Right renal pelvis (tissue), 4 donors: ENCODE data around the gene PCDH12. TPM values are rescaled to one million over a fixed set of nuclear protein-coding genes. Genes with fewer than 3 reads are reported as not detected.
A peak's percentile ranks its signal among the peaks of the same experiment; 100 is the strongest.
"Not testable (repeated sequence)": the region's sequence is repeated elsewhere in the genome, so short reads cannot be mapped to it uniquely, and the experiment has no call there.

Source experiments
- DNase-seq, 4 donors: peaks; one replicate each; pipeline ENCODE4 v3.0.0-alpha.2; 2013; ENCODE audit warnings: low read depth in 4 of 4, low spot score in 3 of 4, missing footprints in 1 of 4
- polyA plus RNA-seq, 4 donors: library from polyadenylated mRNA; unstranded; fragments of 120-200 nt; gene quantifications; one replicate each; pipeline ENCODE4 v1.2.1, GENCODE V29; 2013; ENCODE audit not compliant: insufficient read length in 4 of 4

Gene PCDH12
- polyA plus RNA-seq, 4 donors = 15.6 to 17.3 (median 16.7) TPM

DNA sequence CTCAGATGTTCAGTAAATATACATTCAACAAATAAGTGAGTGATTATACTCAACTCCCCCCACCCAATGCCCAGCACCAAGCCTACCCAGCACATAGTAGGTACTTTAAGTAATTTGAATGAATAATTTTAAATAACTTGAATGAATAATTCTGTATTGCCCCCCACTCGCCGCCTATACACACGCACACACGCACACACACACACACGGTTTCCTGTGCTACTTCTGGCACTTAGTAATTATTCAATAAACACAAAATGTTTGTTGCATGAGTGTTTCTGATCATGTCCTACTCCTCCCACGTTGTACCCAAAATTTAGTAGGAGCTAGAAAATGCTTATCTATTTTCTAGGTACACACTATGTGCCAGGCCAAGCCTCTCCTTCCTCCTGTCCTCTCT is 16.2 kb downstream of the PCDH12 start:
- DNase-seq = no peak

DNA sequence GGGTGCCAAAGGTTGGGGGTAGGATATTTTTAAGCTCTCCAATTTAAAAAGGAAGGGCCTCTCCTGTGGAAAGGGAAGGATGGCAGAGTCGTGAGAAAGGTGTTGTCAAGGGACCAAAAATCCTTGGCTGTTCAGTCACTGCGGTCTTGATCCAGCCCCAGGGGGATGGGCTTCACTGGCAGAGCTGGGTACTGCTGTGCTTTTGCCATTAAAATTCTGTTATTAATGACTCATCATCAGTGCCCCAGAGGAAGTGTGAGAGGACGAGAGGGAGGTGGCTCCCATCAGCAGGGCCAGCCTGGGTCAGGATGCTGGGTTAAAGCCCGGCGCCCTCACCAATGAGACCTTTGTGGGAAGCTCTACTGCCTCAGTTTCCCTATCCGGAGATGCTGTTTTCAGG is 16.7 kb downstream of the PCDH12 start:
- no peak for DNase-seq

DNA sequence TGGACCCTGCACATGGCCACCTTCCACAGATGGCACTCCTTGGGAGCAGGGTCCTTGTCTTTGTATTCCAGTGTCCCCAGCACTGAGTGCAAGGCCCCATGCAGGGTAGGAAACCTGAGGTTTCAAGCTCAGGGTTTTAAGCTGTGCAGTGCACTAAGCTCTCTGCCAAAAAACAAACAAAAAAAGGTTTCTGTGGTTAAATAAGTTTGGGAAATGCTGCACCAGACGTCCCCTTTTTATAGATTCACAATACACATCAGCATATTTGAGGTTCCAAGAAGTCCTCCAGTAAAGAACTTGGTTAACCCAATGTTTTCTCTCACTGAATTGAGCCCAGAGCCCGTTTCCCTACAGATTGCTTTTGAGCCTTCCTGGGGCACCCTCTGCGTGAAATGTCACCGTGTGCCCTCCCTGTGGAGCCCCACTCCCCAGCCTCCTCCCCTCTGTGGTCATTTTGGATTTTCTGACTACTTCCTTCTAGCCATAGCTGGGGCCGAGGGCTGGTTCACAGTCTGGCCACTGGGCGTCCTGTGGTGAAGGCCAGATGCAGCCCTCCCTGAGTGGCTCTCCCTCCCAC is 17.2 kb downstream of the PCDH12 start:
- DNase-seq = no peak

DNA sequence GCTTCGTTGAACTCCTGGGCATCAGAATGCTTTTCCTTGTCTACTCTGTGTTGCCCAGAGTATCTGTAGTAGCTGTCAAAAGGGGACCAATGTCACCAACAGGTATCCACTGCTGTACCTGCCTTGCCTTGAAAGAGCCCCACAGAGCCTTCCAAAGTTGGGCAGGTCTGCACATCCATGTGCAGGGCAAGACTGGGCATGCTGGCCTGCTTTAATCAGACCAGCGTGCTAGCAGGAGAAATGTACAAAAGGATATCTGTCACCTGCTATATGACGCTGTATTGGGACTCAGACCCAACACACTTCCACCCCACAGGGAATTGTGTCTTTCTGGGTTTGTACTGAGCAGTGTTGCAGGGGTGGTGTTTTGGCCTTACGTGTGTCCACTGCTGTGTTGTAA is 22.5 kb downstream of the PCDH12 start:
- no peak for DNase-seq

DNA sequence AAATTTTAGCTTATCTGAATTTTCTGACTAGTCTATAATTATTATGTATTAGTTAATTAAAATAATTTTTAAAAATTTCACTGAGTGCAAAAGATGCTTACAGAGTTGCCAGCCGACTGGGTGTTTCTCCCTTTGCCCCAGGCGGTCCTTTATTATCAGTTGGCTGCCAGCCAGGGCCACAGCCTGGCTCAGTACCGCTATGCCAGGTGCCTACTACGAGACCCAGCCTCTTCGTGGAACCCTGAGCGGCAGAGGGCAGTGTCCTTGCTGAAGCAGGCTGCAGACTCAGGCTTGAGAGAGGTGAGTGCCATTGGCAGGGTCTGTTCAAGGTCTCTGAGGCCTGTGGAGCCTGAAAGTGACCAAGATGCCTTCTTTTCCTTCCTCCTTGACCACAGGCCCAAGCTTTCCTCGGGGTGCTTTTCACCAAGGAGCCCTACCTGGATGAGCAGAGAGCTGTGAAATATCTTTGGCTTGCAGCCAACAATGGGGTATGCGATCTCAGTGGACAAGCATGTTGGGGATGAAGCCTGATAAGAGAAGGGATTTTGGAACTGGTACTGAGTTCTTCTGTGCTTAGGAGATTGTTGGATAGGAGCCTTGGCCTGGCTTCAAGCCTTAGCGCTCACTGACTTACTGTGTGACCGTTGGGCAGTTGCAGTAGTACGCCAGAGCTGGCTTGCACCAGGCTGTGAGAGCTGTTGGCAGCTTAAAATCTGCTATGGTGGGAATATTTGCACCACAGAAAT is 23.7 kb downstream of the PCDH12 start:
- no peak for DNase-seq

DNA sequence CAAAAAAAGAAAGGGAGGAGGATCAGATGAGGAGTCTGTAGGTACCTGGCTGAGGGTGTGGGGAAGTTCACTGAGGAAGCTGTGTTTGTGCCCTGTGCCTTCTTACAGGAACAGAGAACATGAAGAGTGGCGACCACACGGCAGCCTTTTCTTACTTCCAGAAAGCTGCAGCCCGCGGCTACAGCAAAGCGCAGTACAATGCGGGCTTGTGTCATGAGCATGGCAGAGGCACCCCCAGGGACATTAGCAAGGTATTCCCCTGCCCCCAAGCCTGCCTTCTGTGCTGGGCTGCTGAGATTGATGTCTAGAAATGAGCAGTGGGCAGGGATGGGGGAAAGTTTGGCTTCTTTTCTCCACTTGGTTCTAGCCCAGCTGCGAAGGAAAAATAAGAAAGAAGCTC is 24.9 kb downstream of the PCDH12 start:
- no peak for DNase-seq

DNA sequence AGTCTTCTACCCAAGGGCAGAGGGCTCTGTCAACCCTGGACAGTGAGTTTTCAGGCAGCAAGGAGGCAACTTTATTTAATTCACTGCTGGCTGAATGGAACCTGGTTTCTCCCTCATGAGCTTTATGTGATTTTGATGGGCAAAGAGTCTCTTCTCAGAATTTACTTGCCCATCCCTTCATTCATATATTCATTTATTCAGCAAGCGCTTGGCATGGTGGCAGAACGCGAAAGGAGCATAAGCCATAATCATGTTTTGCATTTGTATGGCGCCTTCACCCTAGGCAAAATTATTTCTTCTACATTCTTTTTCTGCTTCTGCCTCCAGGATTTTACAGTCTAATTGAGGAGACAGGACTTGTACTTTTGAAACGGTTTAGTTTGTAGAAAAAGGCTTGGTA is 26.3 kb downstream of the PCDH12 start:
- DNase-seq = no peak

DNA sequence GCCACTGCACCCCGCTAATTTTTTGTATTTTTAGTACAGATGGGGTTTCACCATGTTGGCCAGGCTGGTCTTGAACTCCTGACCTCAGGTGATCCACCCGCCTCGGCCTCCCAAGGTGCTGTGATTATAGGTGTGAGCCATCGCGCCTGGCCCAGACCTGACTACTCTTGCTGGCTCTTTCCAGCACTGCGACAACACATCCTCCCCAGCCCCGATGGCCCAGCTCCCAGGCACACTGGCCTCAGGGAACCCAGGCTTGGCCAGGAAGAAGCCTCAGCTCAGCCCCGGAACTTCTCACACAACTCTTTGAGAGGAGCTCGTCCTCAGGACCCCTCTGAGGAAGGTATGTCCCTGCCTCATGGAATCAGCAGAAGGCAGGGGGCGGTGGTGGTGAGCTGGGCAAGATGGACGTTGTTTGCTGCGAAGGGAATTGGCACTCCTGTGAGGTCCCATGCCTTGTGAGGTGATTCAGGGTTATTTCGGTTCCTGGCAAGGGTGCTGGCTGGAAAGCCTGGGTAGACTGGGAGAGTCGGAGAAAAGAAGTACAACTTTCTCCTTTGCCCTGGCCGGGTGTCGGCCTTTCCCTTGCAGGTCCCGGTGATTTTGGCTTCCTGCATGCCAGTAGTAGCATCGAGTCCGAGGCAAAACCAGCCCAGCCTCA is 28.5 kb downstream of the PCDH12 start:
- DNase-seq = no peak

DNA sequence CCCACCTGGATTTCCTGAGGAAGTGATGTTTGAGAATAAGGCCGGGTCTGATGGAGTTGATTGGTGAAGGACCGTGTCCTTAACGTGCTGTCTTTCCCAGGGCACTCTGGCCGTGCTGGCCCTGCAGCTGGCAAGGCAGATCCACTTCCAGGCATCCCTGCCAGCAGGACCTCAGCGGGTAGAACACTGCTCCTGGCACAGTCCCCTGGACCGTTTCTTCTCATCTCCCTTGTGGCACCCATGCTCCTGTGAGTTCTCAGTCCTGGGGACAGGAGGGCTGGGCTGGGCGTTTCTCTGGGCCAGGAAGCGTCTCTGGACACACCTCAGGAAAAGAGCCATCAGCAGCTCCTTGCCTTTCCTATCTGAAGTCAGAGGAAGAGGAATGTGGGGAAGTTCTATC is 30.0 kb downstream of the PCDH12 start:
- DNase-seq = no peak

DNA sequence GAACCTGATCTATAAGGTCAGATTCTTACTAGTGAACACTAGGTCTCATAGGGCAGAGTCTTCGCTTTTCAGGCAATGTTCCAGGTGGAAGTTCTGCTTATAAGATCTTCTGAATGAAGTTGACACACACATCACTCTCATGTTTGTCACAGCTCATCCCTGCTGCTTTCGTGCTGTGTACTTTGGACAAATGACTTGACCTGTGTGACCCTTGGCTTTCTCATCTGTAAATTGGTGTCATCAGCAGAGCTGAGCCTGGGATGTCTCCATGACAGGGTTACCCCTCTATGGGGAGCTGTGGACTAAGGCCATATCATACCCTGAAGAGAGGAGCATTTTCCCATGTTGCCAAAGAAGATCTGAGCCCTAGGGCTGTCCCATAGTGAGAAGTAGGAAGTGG is 31.6 kb downstream of the PCDH12 start:
- no peak for DNase-seq

DNA sequence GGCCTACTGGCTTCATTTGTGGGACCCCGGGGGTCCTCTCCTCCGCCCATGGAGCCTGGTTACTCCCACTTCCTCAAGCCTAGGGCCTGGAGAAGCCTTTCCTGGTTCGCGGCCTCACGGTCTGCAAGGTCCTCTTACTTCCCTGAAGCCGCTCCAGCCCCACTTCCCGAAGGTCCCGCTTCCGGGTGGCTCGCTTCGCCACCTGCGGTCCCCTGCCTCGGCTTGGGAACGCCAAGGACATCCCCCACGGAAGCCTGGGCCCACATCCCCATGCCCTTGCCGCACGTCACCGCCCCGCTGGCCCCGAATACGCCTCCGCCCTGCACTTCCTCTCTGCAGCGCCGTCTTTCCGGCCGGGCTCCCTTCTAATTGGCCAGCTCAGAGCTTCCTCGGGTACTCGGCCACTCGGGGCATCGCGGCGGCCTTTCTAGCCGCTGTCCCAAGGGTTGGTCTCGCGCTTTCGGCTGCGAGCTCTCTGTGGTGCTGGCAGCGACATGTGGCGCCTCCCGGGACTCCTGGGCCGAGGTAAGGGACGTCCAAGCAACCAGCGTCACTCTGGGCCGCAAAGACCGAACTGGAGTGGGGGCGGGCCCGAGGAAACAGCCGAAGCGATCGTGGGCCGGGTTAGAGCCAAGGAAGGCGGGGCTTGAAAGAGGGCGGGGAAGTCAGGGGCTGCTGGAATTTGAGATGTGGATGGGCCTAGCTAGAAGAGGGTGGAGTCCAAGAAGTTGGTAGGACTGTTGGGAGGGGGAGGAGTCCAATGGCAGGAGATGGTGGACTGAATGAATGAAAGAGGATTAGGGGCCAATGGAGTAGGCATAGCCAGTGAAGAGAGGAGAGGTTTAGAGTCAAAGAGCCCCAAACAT is 34.3 kb downstream of the PCDH12 start, which contains the start of gene DELE1:
TSS of gene DELE1 (plus strand) at position 424 of the 866 bp plus-strand sequence. CDS start at position 495, 71 bp downstream.
- peak; percentile 85 to 90 (median 87) for DNase-seq

DNA sequence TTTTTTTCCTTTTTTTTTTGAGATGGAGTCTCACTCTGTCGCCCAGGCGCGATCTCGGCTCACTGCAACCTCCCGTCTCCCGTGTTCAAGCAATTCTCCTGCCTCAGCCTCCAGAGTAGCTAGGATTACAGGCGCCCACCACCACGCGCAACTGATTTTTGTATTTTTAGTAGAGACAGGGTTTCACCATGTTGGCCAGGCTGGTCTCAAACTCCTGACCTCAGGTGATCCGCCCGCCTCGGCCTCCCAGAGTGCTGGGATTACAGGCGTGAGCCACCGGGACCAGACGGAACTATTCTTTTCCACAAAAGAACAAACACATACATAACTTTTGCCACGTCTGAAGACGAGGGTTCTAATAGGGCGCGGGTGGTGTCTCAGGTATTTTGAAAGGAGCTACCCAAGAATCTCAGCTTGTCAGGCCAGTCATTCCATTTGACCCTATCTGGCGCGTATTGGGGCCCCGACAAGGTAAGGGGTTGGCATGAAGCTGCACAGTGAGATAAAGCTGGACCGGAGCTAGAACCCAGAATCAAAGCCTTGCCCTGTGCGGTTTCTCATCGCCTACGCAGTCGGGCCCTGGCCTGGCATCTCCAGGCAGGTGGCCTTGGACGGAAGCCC is 35.1 kb downstream of the PCDH12 start:
- DNase-seq = not testable (repeated sequence)

DNA sequence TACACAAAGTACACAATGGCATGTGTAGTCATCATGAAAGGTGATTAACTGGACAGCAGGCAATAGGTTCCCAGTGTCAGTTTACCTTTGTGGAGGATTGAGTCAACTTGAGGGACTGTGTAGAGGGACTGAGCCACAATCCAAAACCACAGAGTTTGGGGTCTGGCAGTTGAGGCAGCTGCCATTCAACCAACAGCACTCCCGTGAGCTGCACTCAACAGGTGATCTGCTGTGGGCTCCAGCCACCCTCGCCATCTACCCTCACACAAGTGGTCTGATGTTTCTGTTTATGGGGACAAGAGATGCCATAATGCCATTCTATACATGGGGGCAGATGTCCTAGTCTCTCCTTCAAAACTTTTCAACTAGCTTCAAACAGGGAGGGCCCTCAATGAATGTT is 37.2 kb downstream of the PCDH12 start:
- no peak for DNase-seq

DNA sequence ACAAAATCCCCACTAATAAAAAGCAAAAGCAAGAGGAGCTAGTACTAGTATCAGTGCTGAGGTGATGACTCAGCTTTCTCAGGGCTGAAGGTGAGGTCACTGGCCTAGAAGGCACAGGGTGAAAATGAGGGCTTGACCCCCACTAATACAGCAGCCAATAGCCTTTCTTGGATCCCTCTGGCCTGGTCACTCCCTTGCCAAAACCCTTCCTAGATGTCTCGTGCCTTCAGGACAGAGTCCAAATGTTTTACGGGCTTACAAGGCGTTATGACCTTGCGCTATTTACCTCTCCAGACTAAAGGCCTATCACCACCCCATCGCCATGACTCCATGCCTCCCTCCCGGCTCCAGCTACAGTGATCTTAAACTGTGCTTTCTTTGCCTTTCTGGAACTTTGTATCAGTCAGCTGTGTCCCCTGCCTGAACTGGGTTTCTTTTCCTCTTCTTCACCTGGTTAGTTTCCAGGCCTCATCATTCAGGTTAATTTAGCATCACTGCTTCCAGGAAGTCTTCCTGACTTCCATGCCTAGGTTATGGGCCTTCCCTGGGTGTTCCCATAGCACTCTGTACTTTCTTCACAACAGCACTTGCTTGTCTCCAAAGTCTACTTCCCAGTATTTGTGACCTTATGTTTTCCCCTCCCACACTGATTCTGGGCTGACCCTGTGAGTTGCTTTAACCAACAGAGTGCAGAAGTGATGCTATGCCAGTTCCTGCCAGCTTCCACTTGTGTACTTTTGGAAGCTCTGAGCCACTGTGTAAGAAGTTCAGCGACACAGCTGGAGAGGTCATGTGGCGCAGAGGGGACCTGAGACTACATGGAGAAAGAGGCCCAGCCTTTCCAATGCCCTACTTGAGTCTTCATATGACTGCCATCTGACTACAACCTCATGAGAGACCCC is 38.5 kb downstream of the PCDH12 start:
- DNase-seq = no peak

DNA sequence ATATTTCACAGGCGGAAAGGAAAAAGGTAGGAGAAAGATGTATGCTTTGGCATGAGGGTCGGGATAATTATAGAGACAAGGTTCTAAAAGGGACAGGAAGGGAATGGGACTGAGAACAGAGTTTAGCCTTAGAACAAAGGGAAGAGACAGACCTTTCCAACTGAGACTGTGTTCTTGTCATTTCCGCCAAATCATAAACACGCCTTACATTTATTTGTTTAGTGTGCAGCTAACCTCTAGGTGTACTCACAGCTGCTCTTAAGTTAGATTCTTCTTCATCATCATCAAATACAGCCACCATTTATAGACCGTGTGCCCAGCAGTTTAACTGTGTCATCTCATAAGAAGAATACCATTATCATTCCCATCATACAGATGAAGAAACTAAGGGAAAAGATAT is 40.2 kb downstream of the PCDH12 start:
- DNase-seq = no peak

DNA sequence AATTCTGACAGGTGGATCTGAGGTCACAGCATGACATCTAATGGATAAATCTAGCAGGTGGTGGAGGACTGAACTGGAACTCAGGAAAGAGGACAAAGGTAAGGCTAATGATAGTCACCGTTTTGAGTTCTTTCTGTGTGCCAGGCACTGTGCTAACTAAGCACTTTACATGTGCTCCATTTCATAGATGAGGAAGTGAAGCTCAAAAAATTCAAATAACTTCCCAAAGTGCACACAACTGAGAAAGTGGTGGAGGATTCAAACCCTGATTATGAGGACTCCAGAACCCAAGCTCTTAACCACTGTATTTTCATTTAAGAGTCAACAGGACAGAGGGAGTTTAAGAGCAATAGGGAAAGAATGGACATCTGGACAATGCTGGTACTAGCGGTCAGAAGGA is 41.5 kb downstream of the PCDH12 start:
- no peak for DNase-seq

DNA sequence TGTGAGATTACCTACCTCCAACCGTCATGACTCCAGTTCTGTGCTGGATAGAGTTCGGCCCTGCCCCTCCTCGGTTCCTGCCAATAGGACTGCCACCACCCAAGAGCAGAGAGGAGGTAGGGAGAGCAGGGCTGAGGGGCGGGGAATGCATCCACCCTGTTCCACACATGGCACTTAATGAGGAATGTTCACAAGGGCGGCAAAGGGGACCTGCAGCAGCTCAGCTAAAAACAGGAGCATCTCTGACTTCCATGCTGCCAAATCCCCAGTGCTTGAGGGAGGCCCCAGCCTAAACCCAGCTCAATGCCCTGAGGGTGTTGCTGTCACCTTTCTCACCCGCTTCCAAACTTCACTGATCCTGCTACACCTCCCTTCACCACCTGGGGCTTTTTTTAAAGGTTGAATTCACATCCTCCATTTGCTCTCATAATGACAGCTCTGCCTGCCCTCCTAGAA is 42.1 kb downstream of the PCDH12 start:
- no peak for DNase-seq

DNA sequence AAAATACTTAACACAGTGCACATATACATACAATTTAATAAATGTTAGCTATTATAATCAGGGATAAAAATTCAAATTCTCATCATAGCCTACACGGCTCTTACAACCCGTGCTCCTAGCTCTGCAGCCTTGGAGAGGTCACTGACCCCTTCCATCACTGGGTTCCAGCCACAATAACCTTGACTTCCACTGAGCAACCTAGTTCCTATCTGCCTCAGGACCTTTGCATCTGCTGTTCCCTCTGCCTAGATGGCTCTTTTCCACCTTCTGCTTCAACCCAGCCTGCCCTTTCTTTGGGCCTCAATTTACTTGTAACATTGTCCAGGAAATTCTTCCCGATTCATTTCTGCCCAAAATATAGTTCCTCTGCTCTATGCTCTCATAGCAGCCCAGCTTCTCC is 43.2 kb downstream of the PCDH12 start:
- no peak for DNase-seq

DNA sequence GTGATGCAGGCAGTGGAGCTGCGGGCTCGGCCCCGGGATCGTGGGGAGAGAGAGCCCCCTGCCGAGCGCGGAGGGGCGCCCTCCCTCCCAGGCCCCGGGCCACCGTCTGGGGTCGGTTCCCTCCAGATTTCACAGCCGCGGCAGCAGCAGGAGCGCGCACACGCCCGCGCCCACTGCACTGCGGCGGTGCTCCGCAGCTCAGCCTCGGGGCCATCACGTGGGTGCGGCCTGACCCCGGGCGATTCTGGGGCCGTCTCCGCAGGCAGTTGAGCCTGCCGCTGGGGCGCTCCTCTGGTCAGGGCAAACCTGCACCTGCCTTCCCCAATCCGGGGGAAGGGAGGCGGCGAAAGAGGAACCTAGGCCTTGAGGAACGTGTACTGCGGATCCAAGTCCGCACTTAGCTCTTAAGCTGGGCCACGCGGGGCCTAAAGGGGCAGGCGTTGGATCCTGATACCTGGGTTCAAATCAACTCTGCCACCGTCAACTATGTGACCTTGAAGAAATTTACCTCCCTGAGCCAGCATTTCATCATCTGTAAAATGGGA is 43.7 kb downstream of the PCDH12 start:
- peak; percentile 10 to 43 (median 25) for DNase-seq
